Epithelial cell of esophagus (primary cell): Measurements from ENCODE around the gene RAG2.
A peak's percentile ranks its signal among the peaks of the same experiment; 100 is the strongest.

ENCODE experiments used
- DNase-seq: peaks from one replicate; pipeline ENCODE4 v3.0.0; 2010; ENCODE audit warnings: low read depth
- H3K4me3 ChIP-seq: 2 replicates; pipeline ENCODE4 v1.5.1; 2011; ENCODE audit warnings: mild to moderate bottlenecking, low read length, control low read depth
- CTCF ChIP-seq: IDR thresholded peaks from 2 replicates; pipeline ENCODE4 v1.5.1; 2011; ENCODE audit warnings: low read depth, mild to moderate bottlenecking, low read length, control low read depth, inconsistent platforms; ENCODE audit not compliant: insufficient read depth; ENCODE audit errors: missing control alignments

RAG2 gene

GRCh38 chr11:36569095-36569494 is 28.9 kb downstream of the RAG2 start:
- TF ChIP-seq CTCF: no peak
- DNase-seq: no peak
- no peak overlapping the region for H3K4me3 ChIP-seq

- no peak for DNase-seq
- TF ChIP-seq CTCF: no peak
- no peak within 1 kb of the TSS for H3K4me3 ChIP-seq
These were observed 30.3 kb downstream of the RAG2 start, which contains the start of gene RAG1 for GRCh38 chr11:36567694-36568093. Gene RAG1 (plus strand): TSS chr11:36568007. CDS start chr11:36573305, 5,298 bp downstream.

- TF ChIP-seq CTCF: no peak
- no peak for DNase-seq
- no peak overlapping the region for H3K4me3 ChIP-seq
These were observed 31.5 kb downstream of the RAG2 start for GRCh38 chr11:36566407-36567053.

GRCh38 chr11:36565031-36565610 is 32.9 kb downstream of the RAG2 start:
- TF ChIP-seq CTCF: no peak
- no peak overlapping the region for H3K4me3 ChIP-seq
- DNase-seq: no peak

- peak overlapping the region; percentile 23 for H3K4me3 ChIP-seq
- peak; percentile 69 for TF ChIP-seq CTCF
- DNase-seq: peak; percentile 65
These were observed 33.5 kb downstream of the RAG2 start for GRCh38 chr11:36564376-36565030.

- no peak for DNase-seq
- H3K4me3 ChIP-seq: no peak overlapping the region
- no peak for TF ChIP-seq CTCF
These were observed 39.2 kb downstream of the RAG2 start for GRCh38 chr11:36558571-36559413.
